Activated CD8-positive, alpha-beta T cell treated with anti-CD3 and anti-CD28 coated beads for 36 hours (primary cell): ENCODE results near the gene FFAR1. TPM values are rescaled to one million over a fixed set of nuclear protein-coding genes. Genes with fewer than 3 reads are reported as not detected.

ENCODE experiments used
- ATAC-seq: fragments of 200-7000 bp; cut with Tn5 transposase; one replicate; pipeline ENCODE4 v1.10.0; 2021; ENCODE audit warnings: mild to moderate bottlenecking, moderate library complexity
- CTCF ChIA-PET: fragments of 350-600 bp; sonication (Branson Sonifier 250); formaldehyde crosslinking; loops from one replicate; lab custom pipeline; 2021; ENCODE audit warnings: antibody characterized with exemption; lab: Charles Lee
- POLR2A ChIA-PET: fragments of 350-600 bp; sonication (Branson Sonifier 250); formaldehyde crosslinking; loops from one replicate; lab custom pipeline; 2021; ENCODE audit warnings: antibody characterized with exemption; lab: Charles Lee
- DNase-seq: peaks from one replicate; pipeline ENCODE4 v3.0.0-alpha.2; 2020
- H3K27ac Mint-ChIP-seq: one replicate; pipeline ENCODE4 v1.8.0; 2021; ENCODE audit warnings: mild to moderate bottlenecking, mixed read lengths
- H3K27me3 Mint-ChIP-seq: one replicate; pipeline ENCODE4 v1.8.0; 2021; ENCODE audit warnings: mixed read lengths
- H3K36me3 Mint-ChIP-seq: one replicate; pipeline ENCODE4 v1.8.0; 2021; ENCODE audit warnings: low read depth, mixed read lengths
- H3K4me1 Mint-ChIP-seq: one replicate; pipeline ENCODE4 v1.8.0; 2021; ENCODE audit warnings: low read depth, mixed read lengths
- H3K4me3 Mint-ChIP-seq: one replicate; pipeline ENCODE4 v1.8.0; 2021; ENCODE audit warnings: mild to moderate bottlenecking, moderate library complexity, mixed read lengths
- H3K9me3 Mint-ChIP-seq: one replicate; pipeline ENCODE4 v1.8.0; 2021; ENCODE audit warnings: mixed read lengths
- intact Hi-C: fragments of 100-400 bp; cut with micrococcal nuclease; formaldehyde crosslinking; loops from one replicate; pipeline ENCODE4 v1.10.0; 2022
- total RNA-seq, 2 experiments: library from RNA; stranded (reverse); gene quantifications; one replicate each; pipeline ENCODE4 v1.2.3, GENCODE V29; 2021
- TF ChIP-seq, protein P1 (sequence below): fragments of 200-600 bp; IDR thresholded peaks from one replicate; pipeline ENCODE4 v1.8.0; 2022; ENCODE audit warnings: antibody characterized with exemption, mild to moderate bottlenecking

The FFAR1 gene
- total RNA-seq, 2 experiments from 2014 or later = not detected

GRCh38 chr19:35337097-35337983 lies 10.4 kb upstream of the FFAR1 start:
- peaks cover 5% of the 10 kb centered on the region for H3K27me3 Mint-ChIP-seq
- CTCF ChIA-PET = no interaction called here
- no peaks in the 10 kb centered on the region for H3K36me3 Mint-ChIP-seq
- no peak overlapping the region for H3K4me3 Mint-ChIP-seq
- ATAC-seq (no peak), DNase-seq (no peak)
- H3K9me3 Mint-ChIP-seq = no peaks in the 10 kb centered on the region
- intact Hi-C loops = no loop called here
- H3K4me1 Mint-ChIP-seq = peaks cover 11% of the 10 kb centered on the region
- TF ChIP-seq, protein P1, sequence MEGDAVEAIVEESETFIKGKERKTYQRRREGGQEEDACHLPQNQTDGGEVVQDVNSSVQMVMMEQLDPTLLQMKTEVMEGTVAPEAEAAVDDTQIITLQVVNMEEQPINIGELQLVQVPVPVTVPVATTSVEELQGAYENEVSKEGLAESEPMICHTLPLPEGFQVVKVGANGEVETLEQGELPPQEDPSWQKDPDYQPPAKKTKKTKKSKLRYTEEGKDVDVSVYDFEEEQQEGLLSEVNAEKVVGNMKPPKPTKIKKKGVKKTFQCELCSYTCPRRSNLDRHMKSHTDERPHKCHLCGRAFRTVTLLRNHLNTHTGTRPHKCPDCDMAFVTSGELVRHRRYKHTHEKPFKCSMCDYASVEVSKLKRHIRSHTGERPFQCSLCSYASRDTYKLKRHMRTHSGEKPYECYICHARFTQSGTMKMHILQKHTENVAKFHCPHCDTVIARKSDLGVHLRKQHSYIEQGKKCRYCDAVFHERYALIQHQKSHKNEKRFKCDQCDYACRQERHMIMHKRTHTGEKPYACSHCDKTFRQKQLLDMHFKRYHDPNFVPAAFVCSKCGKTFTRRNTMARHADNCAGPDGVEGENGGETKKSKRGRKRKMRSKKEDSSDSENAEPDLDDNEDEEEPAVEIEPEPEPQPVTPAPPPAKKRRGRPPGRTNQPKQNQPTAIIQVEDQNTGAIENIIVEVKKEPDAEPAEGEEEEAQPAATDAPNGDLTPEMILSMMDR = no peak
- POLR2A ChIA-PET = no interaction called here
- H3K27ac Mint-ChIP-seq = no peak overlapping the region

- ChIA-PET POLR2A (no interaction called here), CTCF (interaction anchor here (1.5 kb wide), 1 partner anchor 157 kb away, joined by 3 read pairs; no protein-coding TSS in a partner anchor)
- Mint-ChIP-seq H3K4me1 (peaks cover 5% of the 10 kb centered on the region), H3K27ac (no peak overlapping the region), H3K36me3 (no peaks in the 10 kb centered on the region), H3K27me3 (peaks cover 6% of the 10 kb centered on the region), H3K9me3 (no peaks in the 10 kb centered on the region), H3K4me3 (no peak overlapping the region)
- no peak for ATAC-seq
- intact Hi-C loops = no loop called here
- TF ChIP-seq, protein P1 = no peak
- no peak for DNase-seq
Observed at GRCh38 chr19:35337984-35338296, 9.8 kb upstream of the FFAR1 start.

GRCh38 chr19:35340431-35340830 lies 7.3 kb upstream of the FFAR1 start:
- intact Hi-C loops = no loop called here

DNA sequence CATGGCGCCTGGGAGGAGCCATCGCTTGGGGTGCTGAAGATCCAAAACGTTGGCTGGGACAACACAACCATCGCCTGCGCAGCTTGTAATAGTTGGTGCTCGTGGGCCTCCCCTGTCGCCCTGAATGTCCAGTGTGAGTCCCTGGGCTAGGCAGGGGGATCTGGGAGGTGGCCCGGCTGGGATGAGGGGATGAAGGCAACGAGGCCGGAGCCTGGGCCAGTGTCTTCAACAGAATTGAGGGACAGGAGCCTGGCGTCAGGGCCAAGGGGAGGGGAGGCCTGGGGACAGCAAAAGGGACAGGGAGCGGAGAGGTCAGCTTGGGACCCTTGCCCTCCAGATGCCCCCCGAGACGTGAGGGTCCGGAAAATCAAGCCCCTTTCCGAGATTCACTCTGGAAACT lies 6.7 kb upstream of the FFAR1 start:
- intact Hi-C loops = no loop called here
- no peaks in the 10 kb centered on the region for H3K36me3 Mint-ChIP-seq
- H3K4me3 Mint-ChIP-seq = no peak overlapping the region
- H3K27me3 Mint-ChIP-seq = peaks cover 1% of the 10 kb centered on the region
- DNase-seq = no peak
- H3K27ac Mint-ChIP-seq = no peak overlapping the region
- ATAC-seq = no peak
- POLR2A ChIA-PET = no interaction called here
- peaks cover 6% of the 10 kb centered on the region for H3K4me1 Mint-ChIP-seq
- no peaks in the 10 kb centered on the region for H3K9me3 Mint-ChIP-seq
- CTCF ChIA-PET = interaction anchor here (1.0 kb wide), 1 partner anchor 34 kb away, joined by 3 read pairs; no protein-coding TSS in a partner anchor
- TF ChIP-seq, protein P1 = no peak

More at GRCh38 chr19:35340431-35340830, 7.3 kb upstream of the FFAR1 start:
- no peaks in the 10 kb centered on the region for H3K9me3 Mint-ChIP-seq
- CTCF ChIA-PET = interaction anchor here (2.1 kb wide), 1 partner anchor 12 kb away, joined by 8 read pairs; no protein-coding TSS in a partner anchor
- H3K27me3 Mint-ChIP-seq = peaks cover 1% of the 10 kb centered on the region
- ATAC-seq = no peak
- H3K27ac Mint-ChIP-seq = no peak overlapping the region
- peaks cover under 1% of the 10 kb centered on the region for H3K4me1 Mint-ChIP-seq
- H3K36me3 Mint-ChIP-seq = no peaks in the 10 kb centered on the region
- TF ChIP-seq, protein P1 = no peak
- no peak for DNase-seq
- POLR2A ChIA-PET = no interaction called here
- H3K4me3 Mint-ChIP-seq = no peak overlapping the region
